HepG2 (cell line): ENCODE measurements around the gene ATAD3A. TPM values are rescaled to one million over a fixed set of nuclear protein-coding genes. Genes with fewer than 3 reads are reported as not detected.

Experiments
- BRCA1 ChIP-seq: sonication (generic); formaldehyde crosslinking; IDR thresholded peaks from 2 replicates; pipeline ENCODE4 v1.4.0; 2020; ENCODE audit warnings: missing genetic modification reagents
- DRAP1 ChIP-seq: IDR thresholded peaks from 2 replicates; pipeline ENCODE4 v1.6.1; 2016; ENCODE audit warnings: missing genetic modification reagents, missing compliant biosample characterization
- ELK4 ChIP-seq: sonication (generic); formaldehyde crosslinking; IDR thresholded peaks from 2 replicates; pipeline ENCODE4 v1.9.0; 2021; ENCODE audit warnings: missing genetic modification reagents, borderline replicate concordance
- FUBP1 ChIP-seq: sonication (generic); formaldehyde crosslinking; IDR thresholded peaks from 2 replicates; pipeline ENCODE4 v1.5.1; 2020; ENCODE audit warnings: missing genetic modification reagents, mild to moderate bottlenecking, borderline replicate concordance
- MAFF ChIP-seq: IDR thresholded peaks from 2 replicates; pipeline ENCODE4 v1.6.1; 2011; ENCODE audit warnings: low read depth, low read length, improper control_type of control experiment
- PRPF4 ChIP-seq: fragments of 200-400 bp; formaldehyde crosslinking; IDR thresholded peaks from 2 replicates; pipeline ENCODE4 v1.6.1; 2016; ENCODE audit warnings: low read length, low read depth; ENCODE audit not compliant: poor library complexity, severe bottlenecking
- SP5 ChIP-seq: IDR thresholded peaks from 2 replicates; pipeline ENCODE4 v1.6.1; 2016; ENCODE audit warnings: low read depth, borderline replicate concordance
- ZMYM3 ChIP-seq: sonication (generic); formaldehyde crosslinking; IDR thresholded peaks from 2 replicates; pipeline ENCODE4 v1.5.1; 2020; ENCODE audit warnings: mild to moderate bottlenecking, missing genetic modification reagents
- ZNF205 ChIP-seq: IDR thresholded peaks from 2 replicates; pipeline ENCODE4 v1.6.1; 2018; ENCODE audit warnings: missing biosample characterization, missing genetic modification reagents
- ZNF34 ChIP-seq: sonication (generic); formaldehyde crosslinking; IDR thresholded peaks from 2 replicates; pipeline ENCODE4 v1.4.0; 2020; ENCODE audit warnings: mild to moderate bottlenecking, missing genetic modification reagents, borderline replicate concordance
- ZNF460 ChIP-seq: sonication (generic); formaldehyde crosslinking; IDR thresholded peaks from 2 replicates; pipeline ENCODE4 v1.5.1; 2020; ENCODE audit warnings: missing genetic modification reagents, mild to moderate bottlenecking, borderline replicate concordance
- ZNF652 ChIP-seq: IDR thresholded peaks from 2 replicates; pipeline ENCODE4 v1.6.1; 2016; ENCODE audit warnings: low read depth, borderline replicate concordance
- ZNF709 ChIP-seq: sonication (generic); formaldehyde crosslinking; IDR thresholded peaks from 2 replicates; pipeline ENCODE4 v1.5.0; 2020; ENCODE audit warnings: mild to moderate bottlenecking, missing genetic modification reagents
- ZSCAN5A ChIP-seq: sonication (generic); formaldehyde crosslinking; IDR thresholded peaks from 2 replicates; pipeline ENCODE4 v1.8.0; 2022; ENCODE audit warnings: mild to moderate bottlenecking, missing genetic modification reagents, borderline replicate concordance
- polyA plus RNA-seq, 8 experiments: library from polyadenylated mRNA; depleted of rRNA in 3 of 8; stranded (reverse) in 7 of 8; unstranded in 1 of 8; fragments of >200 nt; fragmentation: Illumina TruSeq in 4 of 8; extraction: Trizol in 4 of 8; gene quantifications; 2 replicates each; pipeline versions ENCODE4 v1.2.1 to v1.2.3, GENCODE V29; 2011 to 2016; ENCODE audit warnings: low read depth in 4 of 8, missing spikeins in 1 of 8, mixed read lengths in 1 of 8; ENCODE audit not compliant: insufficient read depth in 1 of 8
- total RNA-seq, 5 experiments: library from RNA; depleted of rRNA; stranded (reverse); fragments of >200 nt; fragmentation: Illumina TruSeq; extraction: Trizol; gene quantifications; 2 replicates each; pipeline ENCODE4 v1.2.3, GENCODE V29; 2016; ENCODE audit warnings: low read depth in 1 of 5
- TF ChIP-seq, protein P1 (sequence below): sonication (generic); formaldehyde crosslinking; IDR thresholded peaks from one replicate; pipeline ENCODE4 v1.5.1; 2020; ENCODE audit warnings: mild to moderate bottlenecking, missing genetic modification reagents; ENCODE audit errors: not compliant biosample characterization

ATAD3A gene
- total and polyA plus RNA-seq, 2 of the 13 experiments (the other 11 are each of a cell fraction or from before 2014, with no cell fraction given): 10.6 to 49.0 TPM

- TF ChIP-seq DRAP1 (CRISPR knock-in tag) (no peak), ELK4 (CRISPR knock-in tag) (no peak), ZNF460 (no peak), MAFF (no peak), PRPF4 (no peak), ZSCAN5A (no peak), SP5 (CRISPR knock-in tag) (no peak), ZNF709 (CRISPR knock-in tag) (peak; percentile 32; the same call in 1 of the 2 replicates), FUBP1 (CRISPR knock-in tag) (no peak), ZMYM3 (CRISPR knock-in tag) (no peak), ZNF34 (no peak), ZNF205 (no peak), ZNF652 (CRISPR knock-in tag) (no peak), BRCA1 (CRISPR knock-in tag) (no peak)
- TF ChIP-seq, protein P1, sequence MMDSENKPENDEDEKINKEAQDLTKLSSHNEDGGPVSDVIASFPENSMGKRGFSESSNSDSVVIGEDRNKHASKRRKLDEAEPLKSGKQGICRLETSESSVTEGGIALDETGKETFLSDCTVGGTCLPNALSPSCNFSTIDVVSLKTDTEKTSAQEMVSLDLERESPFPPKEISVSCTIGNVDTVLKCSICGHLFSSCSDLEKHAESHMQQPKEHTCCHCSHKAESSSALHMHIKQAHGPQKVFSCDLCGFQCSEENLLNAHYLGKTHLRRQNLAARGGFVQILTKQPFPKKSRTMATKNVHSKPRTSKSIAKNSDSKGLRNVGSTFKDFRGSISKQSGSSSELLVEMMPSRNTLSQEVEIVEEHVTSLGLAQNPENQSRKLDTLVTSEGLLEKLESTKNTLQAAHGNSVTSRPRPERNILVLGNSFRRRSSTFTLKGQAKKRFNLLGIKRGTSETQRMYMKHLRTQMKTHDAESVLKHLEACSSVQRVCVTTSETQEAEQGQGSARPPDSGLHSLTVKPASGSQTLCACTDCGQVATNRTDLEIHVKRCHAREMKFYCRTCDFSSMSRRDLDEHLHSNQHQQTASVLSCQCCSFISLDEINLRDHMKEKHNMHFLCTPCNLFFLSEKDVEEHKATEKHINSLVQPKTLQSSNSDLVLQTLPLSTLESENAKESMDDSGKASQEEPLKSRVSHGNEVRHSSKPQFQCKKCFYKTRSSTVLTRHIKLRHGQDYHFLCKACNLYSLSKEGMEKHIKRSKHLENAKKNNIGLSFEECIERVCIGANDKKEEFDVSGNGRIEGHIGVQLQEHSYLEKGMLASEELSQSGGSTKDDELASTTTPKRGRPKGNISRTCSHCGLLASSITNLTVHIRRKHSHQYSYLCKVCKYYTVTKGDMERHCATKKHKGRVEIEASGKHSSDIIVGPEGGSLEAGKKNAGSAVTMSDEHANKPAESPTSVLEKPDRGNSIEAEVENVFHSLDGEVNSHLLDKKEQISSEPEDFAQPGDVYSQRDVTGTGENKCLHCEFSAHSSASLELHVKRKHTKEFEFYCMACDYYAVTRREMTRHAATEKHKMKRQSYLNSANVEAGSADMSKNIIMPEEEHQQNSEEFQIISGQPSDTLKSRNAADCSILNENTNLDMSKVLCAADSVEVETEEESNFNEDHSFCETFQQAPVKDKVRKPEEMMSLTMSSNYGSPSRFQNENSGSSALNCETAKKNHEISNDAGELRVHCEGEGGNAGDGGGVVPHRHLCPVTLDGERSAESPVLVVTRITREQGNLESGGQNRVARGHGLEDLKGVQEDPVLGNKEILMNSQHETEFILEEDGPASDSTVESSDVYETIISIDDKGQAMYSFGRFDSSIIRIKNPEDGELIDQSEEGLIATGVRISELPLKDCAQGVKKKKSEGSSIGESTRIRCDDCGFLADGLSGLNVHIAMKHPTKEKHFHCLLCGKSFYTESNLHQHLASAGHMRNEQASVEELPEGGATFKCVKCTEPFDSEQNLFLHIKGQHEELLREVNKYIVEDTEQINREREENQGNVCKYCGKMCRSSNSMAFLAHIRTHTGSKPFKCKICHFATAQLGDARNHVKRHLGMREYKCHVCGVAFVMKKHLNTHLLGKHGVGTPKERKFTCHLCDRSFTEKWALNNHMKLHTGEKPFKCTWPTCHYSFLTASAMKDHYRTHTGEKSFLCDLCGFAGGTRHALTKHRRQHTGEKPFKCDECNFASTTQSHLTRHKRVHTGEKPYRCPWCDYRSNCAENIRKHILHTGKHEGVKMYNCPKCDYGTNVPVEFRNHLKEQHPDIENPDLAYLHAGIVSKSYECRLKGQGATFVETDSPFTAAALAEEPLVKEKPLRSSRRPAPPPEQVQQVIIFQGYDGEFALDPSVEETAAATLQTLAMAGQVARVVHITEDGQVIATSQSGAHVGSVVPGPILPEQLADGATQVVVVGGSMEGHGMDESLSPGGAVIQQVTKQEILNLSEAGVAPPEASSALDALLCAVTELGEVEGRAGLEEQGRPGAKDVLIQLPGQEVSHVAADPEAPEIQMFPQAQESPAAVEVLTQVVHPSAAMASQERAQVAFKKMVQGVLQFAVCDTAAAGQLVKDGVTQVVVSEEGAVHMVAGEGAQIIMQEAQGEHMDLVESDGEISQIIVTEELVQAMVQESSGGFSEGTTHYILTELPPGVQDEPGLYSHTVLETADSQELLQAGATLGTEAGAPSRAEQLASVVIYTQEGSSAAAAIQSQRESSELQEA (CRISPR knock-in tag): no peak
These were observed 62.1 kb downstream of the ATAD3A start (continued) for GRCh38 chr1:1573843-1574720.
